Dedifferentiated amniotic fluid mesenchymal stem cell (primary cell): Measurements from ENCODE around the gene PTX3.
A peak's percentile ranks its signal among the peaks of the same experiment; 100 is the strongest.

Experiments
- DNase-seq: peaks from one replicate; pipeline ENCODE4 v3.0.0-alpha.2; 2016; ENCODE audit errors: extremely low spot score

PTX3 gene

DNA sequence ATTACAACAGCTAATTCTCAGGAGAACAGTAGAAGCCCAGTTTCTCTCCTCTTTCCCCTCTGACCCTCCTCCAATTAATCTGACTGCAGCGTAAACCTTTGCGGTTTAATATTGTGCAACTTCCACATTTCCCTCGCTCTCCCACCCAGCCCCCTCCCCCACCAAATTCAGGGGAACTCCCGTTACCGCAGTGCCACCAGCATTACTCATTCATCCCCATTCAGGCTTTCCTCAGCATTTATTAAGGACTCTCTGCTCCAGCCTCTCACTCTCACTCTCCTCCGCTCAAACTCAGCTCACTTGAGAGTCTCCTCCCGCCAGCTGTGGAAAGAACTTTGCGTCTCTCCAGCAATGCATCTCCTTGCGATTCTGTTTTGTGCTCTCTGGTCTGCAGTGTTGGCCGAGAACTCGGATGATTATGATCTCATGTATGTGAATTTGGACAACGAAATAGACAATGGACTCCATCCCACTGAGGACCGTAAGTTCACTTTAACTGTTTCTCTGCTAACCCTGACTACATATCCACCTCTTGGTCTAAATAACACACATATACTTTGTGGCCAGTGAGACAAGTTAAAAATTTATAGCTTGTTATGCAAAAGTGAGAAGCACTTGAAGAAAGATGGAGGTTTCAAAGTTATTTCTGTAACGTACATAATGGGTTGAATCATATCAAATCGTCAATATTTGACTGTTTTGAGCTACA is at the start of gene PTX3:
Gene PTX3 (plus strand): TSS at position 268 of the 709 bp plus-strand sequence. CDS start 84 bp downstream, at position 352.
- peak; percentile 84 for DNase-seq

DNA sequence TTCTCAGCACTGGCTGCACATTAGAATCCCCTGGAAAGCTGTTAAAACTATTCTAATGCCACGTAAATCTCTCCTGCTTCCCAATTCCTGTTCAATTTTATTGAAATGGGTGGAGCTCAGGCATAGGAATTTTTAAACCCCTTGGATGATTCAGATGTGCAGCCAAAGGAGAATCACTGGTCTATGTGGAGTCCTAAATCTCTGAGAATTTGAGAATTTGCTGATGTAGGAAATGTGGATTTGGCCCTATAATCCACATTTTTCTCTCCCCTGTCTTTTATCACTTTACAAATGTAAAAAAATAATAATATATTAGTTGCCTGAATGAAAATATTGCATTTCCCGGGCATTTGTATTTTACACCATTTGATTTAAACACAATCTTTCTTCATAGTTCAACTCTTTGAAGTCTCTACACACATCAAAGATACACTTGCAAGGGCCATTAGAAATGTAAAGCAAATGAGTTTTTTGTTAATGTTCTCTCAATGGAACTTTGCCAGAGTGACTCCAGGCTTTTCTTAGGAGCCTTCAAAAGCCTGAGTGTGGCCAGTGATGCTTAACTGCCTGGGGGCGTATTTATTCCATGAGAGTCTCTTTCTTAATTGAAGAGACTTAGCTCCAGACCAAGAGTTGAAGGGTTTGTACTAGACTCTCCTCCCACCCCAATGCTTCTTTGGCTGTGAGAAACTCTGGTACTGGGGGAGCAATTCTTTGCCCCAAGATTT is 48.8 kb upstream of the PTX3 start:
- DNase-seq = no peak

GRCh38 chr3:157388976-157389375 is 47.7 kb upstream of the PTX3 start:
- peak; percentile 32 for DNase-seq

- no peak for DNase-seq
Measured at GRCh38 chr3:157390713-157391515, 45.7 kb upstream of the PTX3 start.

DNA sequence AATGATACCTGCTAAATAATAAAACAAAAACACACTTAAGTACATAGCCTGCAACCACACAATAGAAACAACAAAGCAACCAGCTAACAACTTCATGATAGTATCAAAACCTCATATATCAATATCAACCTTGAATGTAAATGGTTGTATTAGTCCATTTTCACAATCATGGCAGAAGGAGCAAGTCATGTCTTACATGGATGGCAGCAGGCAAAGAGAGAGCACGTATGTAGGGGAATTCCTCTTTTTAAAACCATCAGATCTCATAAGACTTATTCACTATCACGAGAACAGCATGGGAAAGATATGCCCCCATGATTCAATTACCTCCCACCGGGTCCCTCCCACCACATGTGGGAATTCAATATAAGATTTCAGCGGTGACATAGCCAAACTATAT is 44.5 kb upstream of the PTX3 start:
- DNase-seq = no peak

GRCh38 chr3:157393113-157393512 is 43.5 kb upstream of the PTX3 start:
- no peak for DNase-seq

GRCh38 chr3:157394411-157394810 is 42.2 kb upstream of the PTX3 start:
- no peak for DNase-seq

DNA sequence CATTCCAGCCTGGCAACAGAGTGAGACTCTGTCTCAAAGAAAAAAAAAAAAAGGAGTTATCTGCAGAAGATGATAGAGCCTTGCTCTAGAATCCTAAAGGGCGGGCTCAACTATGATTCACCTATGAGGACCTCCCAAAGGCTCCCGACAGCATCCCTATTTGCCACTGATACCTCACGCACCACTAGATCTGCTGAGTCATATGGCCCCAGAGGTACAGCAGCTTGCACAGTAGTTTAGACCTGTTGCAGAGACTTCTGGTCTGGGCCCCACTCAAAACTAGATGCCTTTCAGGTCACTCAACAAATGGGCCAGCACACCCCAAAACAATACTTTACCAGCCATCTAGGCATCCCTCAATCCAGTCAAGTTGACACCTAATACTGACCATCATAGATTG is 38.1 kb upstream of the PTX3 start:
- no peak for DNase-seq

- DNase-seq = no peak
Measured at GRCh38 chr3:157404381-157404780, 32.3 kb upstream of the PTX3 start.

GRCh38 chr3:157405457-157405856 is 31.2 kb upstream of the PTX3 start:
- DNase-seq = no peak

GRCh38 chr3:157406394-157406793 is 30.3 kb upstream of the PTX3 start:
- no peak for DNase-seq

DNA sequence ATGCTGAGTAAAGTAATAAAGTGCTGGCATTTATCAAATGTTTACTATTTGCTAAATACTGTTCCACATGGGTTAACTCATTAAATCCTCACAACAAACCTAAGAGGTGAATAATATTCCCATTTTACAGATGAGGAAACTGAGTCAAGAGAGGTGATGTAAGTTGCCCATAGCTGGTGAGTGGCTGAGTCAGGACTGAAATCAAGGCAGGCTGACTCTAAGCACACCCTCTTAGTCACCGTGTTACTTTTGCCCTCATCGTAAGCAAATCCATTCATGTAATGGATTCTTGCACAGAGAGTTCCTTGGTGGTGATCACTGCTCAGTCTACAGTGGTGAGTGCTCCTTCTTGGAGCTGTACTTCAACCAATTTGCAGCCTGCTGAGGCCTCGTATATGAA is 28.9 kb upstream of the PTX3 start:
- no peak for DNase-seq

DNA sequence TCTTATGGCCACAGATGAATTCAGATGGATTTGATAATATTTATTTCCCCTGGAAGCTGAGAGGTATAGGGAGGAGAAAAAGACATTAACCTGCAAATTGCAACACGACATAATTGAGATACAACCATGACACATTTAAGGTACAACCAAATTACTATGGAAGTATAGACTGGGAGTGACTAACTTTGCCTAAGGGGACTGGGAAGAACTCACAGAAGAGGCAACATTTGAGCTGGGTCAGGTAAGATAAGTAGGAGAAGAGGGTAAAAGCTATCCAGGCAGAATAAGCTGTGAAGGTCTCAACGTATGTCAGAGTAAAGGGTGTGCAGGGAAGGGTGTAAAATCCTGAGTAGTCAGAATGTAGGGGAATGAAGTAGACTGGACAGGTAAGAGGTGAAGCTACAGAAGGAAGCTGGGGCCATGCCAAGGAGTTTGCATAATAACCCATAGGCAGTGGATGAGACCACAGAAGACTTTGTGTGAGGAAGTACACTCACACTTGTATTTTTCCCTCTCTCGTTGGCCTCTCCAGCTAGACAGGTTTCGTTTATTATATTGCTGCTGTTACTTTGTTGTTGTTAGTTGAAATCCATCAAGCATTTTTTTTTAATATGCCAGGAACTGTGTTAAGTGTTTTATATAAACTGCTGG is 28.0 kb upstream of the PTX3 start:
- DNase-seq = no peak

DNA sequence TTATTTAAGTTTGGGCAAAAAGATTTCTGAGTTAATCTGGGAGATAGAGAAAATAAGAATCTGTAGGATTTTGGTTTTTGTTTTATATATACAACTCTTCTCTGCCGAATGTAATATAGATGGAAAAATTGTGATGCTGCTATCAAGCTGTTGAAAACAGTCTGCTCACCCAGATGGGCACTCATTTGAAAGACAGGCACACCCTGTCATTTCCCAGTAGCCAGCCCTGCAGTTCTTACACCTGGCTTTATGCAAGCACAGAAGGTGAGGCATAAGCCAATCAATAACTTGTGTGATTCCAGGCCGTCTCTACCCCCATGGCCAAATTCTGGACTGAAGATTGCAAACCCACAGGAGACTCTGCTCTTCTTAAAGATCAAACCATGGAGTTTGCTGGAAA is 27.1 kb upstream of the PTX3 start:
- no peak for DNase-seq

DNA sequence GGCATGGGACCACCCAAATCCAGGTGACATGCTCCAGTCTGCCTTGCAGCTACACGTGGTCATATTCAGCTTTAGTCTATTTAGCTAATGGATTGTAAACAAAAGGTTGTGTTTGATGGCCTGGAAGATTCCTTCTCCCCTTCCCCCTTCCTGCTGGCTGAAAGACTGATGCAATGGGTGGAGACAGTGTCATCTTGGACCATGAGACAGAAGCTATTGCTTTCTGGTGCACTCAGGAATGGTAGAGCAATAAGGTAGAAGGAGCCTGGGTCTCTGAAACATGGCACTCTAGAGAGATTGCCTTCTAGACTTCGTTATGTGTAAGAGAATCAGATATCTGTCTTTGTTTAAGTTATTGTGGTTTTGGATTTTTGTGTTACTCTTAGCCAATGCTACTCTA is 25.7 kb upstream of the PTX3 start:
- no peak for DNase-seq

DNA sequence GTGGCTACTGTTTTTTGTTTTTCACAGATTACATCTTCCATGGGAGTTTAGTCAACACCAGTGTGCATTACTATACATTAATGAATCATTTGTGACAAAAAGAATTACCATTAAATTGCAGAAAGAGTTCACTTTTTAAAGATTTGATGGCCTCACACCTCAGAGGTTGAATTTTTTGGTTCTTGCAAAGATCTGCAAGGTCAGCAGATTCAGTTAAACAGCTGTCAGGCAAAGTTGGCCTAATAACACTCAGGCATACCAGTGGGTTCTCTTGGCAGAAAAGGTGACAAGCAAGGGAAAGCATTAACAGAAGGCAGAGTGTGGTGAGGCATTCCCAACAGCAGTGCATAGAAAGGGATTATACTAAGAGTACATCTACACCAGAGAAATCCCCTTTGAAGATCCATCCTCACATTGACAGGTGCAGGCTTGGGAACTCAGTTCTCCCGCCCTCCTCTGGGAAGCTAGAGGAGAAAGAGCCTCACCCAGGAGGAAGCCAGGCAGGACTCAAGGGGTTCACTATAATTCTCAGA is 24.3 kb upstream of the PTX3 start:
- DNase-seq = no peak

GRCh38 chr3:157414861-157415260 is 21.8 kb upstream of the PTX3 start:
- DNase-seq = no peak

GRCh38 chr3:157416347-157417087 is 20.1 kb upstream of the PTX3 start:
- DNase-seq = no peak

DNA sequence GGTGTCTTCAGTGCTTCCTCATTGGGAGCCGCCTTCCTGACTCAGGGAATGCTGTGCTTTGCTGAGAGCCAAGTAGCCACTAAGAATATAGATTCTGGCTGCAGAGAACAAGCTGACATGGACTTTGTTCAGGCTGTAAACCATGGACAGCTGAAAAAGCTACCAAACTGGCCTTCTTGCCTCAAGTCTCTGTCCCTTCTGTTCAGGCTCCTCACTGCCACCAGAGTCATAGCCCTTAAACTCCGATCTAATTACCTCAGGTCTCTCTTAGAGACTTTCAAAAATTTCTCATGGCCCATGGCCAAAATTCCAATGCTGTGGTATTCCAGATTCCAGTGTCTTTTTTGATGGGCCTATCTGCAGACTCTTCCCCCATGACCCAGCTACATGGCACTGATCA is 19.4 kb upstream of the PTX3 start:
- DNase-seq = no peak

DNA sequence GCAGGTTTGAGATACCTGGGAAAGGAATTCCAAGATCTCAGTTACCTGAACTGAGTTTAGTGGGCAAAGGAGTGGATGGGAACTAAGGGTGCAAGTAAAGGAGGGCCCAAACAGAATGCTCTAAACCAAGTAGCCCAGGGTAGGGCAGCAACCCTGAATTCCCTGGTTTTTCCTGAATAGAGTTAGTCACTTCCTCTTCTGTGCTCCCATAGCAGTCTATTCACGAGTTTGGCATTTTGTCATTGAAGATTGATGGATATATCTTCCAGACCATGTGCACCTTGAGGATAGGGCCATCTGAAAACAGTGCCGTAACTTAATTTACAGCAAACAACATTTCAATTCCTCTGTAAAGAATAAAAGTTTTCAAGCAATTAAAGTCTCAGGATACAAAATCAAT is 18.5 kb upstream of the PTX3 start:
- DNase-seq = no peak

DNA sequence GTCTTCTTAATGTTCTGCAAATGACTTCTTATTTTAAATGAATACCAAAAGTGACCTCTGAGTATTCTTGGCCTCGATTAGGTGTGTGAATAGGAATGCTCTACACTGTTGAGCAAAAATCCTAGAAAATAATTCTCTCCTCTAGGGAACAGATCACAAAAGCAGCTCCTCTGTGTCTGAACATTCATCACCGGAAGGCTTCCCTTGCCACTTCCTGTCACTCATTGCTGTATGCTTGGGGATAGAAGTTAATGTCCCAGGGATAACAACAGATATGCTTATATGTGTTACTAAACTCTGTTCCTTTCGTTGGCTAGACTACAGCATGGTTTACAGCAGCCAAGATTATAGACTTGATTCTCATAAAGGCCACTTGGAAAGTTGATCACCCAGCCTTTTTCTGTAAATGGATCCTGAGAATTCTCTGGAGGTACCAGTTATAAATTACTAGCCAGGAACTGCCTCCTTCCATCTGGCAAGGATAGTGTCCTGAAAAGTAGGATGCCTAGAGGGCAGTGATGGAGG is 16.0 kb upstream of the PTX3 start:
- no peak for DNase-seq
